Measurements from ENCODE around the gene ADAM15.

Gene ADAM15

DNA sequence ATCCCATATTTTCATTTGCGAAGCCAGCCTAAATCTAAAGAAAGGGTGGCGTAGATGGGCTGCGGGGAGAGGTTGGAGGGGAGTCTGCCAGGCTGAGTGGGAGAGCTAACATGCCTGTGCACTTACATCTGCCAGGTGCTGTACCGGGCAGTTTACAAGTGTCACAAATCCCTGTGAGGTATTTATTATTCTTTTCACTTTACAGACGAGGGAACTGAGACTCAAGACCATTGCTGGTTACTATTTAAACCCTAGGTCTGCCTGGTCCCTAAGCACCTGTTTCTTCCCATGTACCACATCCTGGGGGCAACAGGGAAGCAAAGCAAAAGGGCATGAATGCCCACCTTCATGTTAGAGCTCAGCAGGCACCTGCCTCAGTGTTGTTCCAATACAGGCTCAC lies 57.2 kb downstream of the ADAM15 start:
- no peak for DNase-seq

DNA sequence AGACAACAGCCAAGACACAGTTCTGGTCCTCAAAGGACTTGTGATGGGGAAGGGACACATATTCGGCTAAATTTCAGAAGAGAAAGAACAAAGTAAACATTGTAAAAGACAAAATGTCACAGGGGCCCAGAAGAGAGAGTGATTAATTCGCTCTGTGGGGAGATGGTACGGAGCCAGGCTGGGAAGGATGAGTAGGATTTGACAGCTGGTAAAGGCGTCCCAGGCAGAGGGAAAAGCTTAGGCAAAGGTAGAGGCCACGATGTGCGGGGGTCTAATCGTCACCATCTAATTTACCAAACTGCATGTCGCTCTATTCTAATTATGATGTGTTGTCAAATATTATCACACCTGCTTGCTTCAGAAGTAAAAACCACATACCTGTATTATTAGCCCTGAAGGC lies 59.3 kb downstream of the ADAM15 start:
- Histone ChIP-seq H3K9me3 (ENCODE audit: control insufficient read depth, low read length) (no peaks in the 10 kb centered on the region), H2AK5ac (ENCODE audit: low read length, severe bottlenecking) (no peak overlapping the region), H3K27ac (ENCODE audit: low read length, poor library complexity, severe bottlenecking) (no peak overlapping the region), H4K91ac (ENCODE audit: low read length) (no peak overlapping the region), H4K8ac (ENCODE audit: low read length) (no peak overlapping the region), H2BK15ac (ENCODE audit: low read depth, poor library complexity, severe bottlenecking) (no peak overlapping the region), H3K9ac (ENCODE audit: low read length) (no peak overlapping the region), H2BK120ac (ENCODE audit: low read depth, low read length) (no peak overlapping the region), H3K36me3 (ENCODE audit: control insufficient read depth in 1 of 2, insufficient read depth in 2 of 2, low read depth in 1 of 2, low read length in 2 of 2) (no peaks in the 10 kb centered on the region), H3K14ac (ENCODE audit: low read length in 2 of 2) (no peak overlapping the region), H3K4me2 (ENCODE audit: low read length, poor library complexity, severe bottlenecking) (no peak overlapping the region), H2BK12ac (ENCODE audit: low read length in 2 of 2) (no peak overlapping the region), H3K23ac (ENCODE audit: low read length in 2 of 2) (no peak overlapping the region), H2BK5ac (ENCODE audit: low read depth, low read length, poor library complexity, severe bottlenecking) (no peak overlapping the region), H3K79me1 (replicated peaks; ENCODE audit: low read length, poor library complexity, severe bottlenecking) (no peaks in the 10 kb centered on the region), H3K27me3 (ENCODE audit: control insufficient read depth in 1 of 2, insufficient read depth in 1 of 2, low read length in 2 of 2) (peaks cover 31 to 51% of the 10 kb centered on the region in 2 experiments), H3K4me1 (ENCODE audit: control insufficient read depth, insufficient read depth, low read depth, low read length) (no peaks in the 10 kb centered on the region), H2AFZ (ENCODE audit: low read depth, low read length) (no peak overlapping the region), H3K4ac (ENCODE audit: low read depth in 1 of 2, low read length in 2 of 2) (no peak overlapping the region), H3K18ac (ENCODE audit: low read depth in 1 of 2, low read length in 2 of 2) (no peak overlapping the region), H3K4me3 (ENCODE audit: insufficient read depth in 1 of 2, low read depth in 1 of 2, low read length in 2 of 2) (no peak overlapping the region)
- 88% methylated on average over 6 of the region's 8 CpGs for WGBS
- DNase-seq, result no peak

More for the DNA sequence above, 57.2 kb downstream of the ADAM15 start:
- H2AFZ ChIP-seq (ENCODE audit: low read depth, low read length), result no peak overlapping the region
- no peaks in the 10 kb centered on the region for H3K9me3 ChIP-seq (ENCODE audit: control insufficient read depth, low read length)
- WGBS, result 87% methylated on average over 5 of the region's 5 CpGs
- no peak overlapping the region for H4K8ac ChIP-seq (ENCODE audit: low read length)
- H2BK12ac ChIP-seq (ENCODE audit: low read length in 2 of 2), result no peak overlapping the region
- no peak overlapping the region for H2BK120ac ChIP-seq (ENCODE audit: low read depth, low read length)
- no peak overlapping the region for H3K18ac ChIP-seq (ENCODE audit: low read depth in 1 of 2, low read length in 2 of 2)
- H2AK5ac ChIP-seq (ENCODE audit: low read length, severe bottlenecking), result no peak overlapping the region
- H3K27me3 ChIP-seq (ENCODE audit: control insufficient read depth in 1 of 2, insufficient read depth in 1 of 2, low read length in 2 of 2), result peaks cover 38 to 55% of the 10 kb centered on the region in 2 experiments
- no peaks in the 10 kb centered on the region for H3K36me3 ChIP-seq (ENCODE audit: control insufficient read depth in 1 of 2, insufficient read depth in 2 of 2, low read depth in 1 of 2, low read length in 2 of 2)
- no peak overlapping the region for H3K4me3 ChIP-seq (ENCODE audit: insufficient read depth in 1 of 2, low read depth in 1 of 2, low read length in 2 of 2)
- no peak overlapping the region for H3K14ac ChIP-seq (ENCODE audit: low read length in 2 of 2)
- no peak overlapping the region for H3K9ac ChIP-seq (ENCODE audit: low read length)
- H2BK15ac ChIP-seq (ENCODE audit: low read depth, poor library complexity, severe bottlenecking), result no peak overlapping the region
- no peak overlapping the region for H3K23ac ChIP-seq (ENCODE audit: low read length in 2 of 2)
- H2BK5ac ChIP-seq (ENCODE audit: low read depth, low read length, poor library complexity, severe bottlenecking), result no peak overlapping the region
- no peak overlapping the region for H3K4me2 ChIP-seq (ENCODE audit: low read length, poor library complexity, severe bottlenecking)
- H3K79me1 ChIP-seq (replicated peaks; ENCODE audit: low read length, poor library complexity, severe bottlenecking), result no peaks in the 10 kb centered on the region
- no peak overlapping the region for H4K91ac ChIP-seq (ENCODE audit: low read length)
- no peak overlapping the region for H3K4ac ChIP-seq (ENCODE audit: low read depth in 1 of 2, low read length in 2 of 2)
- H3K4me1 ChIP-seq (ENCODE audit: control insufficient read depth, insufficient read depth, low read depth, low read length), result no peaks in the 10 kb centered on the region
- no peak overlapping the region for H3K27ac ChIP-seq (ENCODE audit: low read length, poor library complexity, severe bottlenecking)

DNA sequence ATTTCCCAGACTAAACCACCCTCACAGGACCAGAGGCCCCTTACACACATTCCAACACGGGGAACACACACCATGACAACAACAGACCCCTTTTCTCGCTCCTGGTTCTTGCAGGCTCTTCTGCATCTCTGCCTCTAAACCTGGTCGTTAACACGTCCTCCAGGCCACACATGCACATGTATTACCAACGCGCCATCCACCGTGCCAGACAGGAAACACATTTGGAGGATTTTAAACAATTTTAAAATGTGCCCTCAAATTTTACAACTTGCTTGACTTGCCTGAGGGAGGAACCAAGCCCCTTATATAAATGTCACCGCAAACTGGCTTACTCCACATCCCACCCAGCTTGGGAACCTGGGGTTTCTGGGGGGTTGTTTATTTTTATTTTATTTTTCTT lies 59.7 kb downstream of the ADAM15 start:
- Histone ChIP-seq H3K27me3 (ENCODE audit: control insufficient read depth in 1 of 2, insufficient read depth in 1 of 2, low read length in 2 of 2) (peaks cover 26 to 49% of the 10 kb centered on the region in 2 experiments), H3K18ac (ENCODE audit: low read depth in 1 of 2, low read length in 2 of 2) (no peak overlapping the region), H2AK5ac (ENCODE audit: low read length, severe bottlenecking) (no peak overlapping the region), H3K4me3 (ENCODE audit: insufficient read depth in 1 of 2, low read depth in 1 of 2, low read length in 2 of 2) (no peak overlapping the region), H4K91ac (ENCODE audit: low read length) (no peak overlapping the region), H3K9me3 (ENCODE audit: control insufficient read depth, low read length) (no peaks in the 10 kb centered on the region), H3K4me2 (ENCODE audit: low read length, poor library complexity, severe bottlenecking) (no peak overlapping the region), H3K4me1 (ENCODE audit: control insufficient read depth, insufficient read depth, low read depth, low read length) (no peaks in the 10 kb centered on the region), H3K4ac (ENCODE audit: low read depth in 1 of 2, low read length in 2 of 2) (no peak overlapping the region), H3K36me3 (ENCODE audit: control insufficient read depth in 1 of 2, insufficient read depth in 2 of 2, low read depth in 1 of 2, low read length in 2 of 2) (no peaks in the 10 kb centered on the region), H2BK5ac (ENCODE audit: low read depth, low read length, poor library complexity, severe bottlenecking) (no peak overlapping the region), H3K14ac (ENCODE audit: low read length in 2 of 2) (no peak overlapping the region), H2AFZ (ENCODE audit: low read depth, low read length) (no peak overlapping the region), H3K9ac (ENCODE audit: low read length) (no peak overlapping the region), H3K79me1 (replicated peaks; ENCODE audit: low read length, poor library complexity, severe bottlenecking) (no peaks in the 10 kb centered on the region), H3K23ac (ENCODE audit: low read length in 2 of 2) (no peak overlapping the region), H3K27ac (ENCODE audit: low read length, poor library complexity, severe bottlenecking) (no peak overlapping the region), H2BK12ac (ENCODE audit: low read length in 2 of 2) (no peak overlapping the region), H4K8ac (ENCODE audit: low read length) (no peak overlapping the region), H2BK15ac (ENCODE audit: low read depth, poor library complexity, severe bottlenecking) (no peak overlapping the region), H2BK120ac (ENCODE audit: low read depth, low read length) (no peak overlapping the region)
- no peak for DNase-seq
- 73% methylated on average over 7 of the region's 8 CpGs for WGBS
